NCI-H2029 (cell line): Measurements from ENCODE around the gene MRPS23.

ENCODE experiments used
- DNase-seq: peaks from one replicate; lab custom pipeline; 2025; lab: John Stamatoyannopoulos, UW

The MRPS23 gene

GRCh38 chr17:57849874-57850754, at the start of gene MRPS23:
Gene MRPS23, minus strand, starts transcription at chr17:57850044. Its CDS starts 34 bp downstream, at chr17:57850010.
- DNase-seq = peak; percentile 98

- no peak for DNase-seq
Observed at GRCh38 chr17:57899391-57899790, 49.5 kb upstream of the MRPS23 start.

- DNase-seq = no peak
Observed at GRCh38 chr17:57898487-57899311, 48.9 kb upstream of the MRPS23 start.

- peak; percentile 65 for DNase-seq
Observed at GRCh38 chr17:57895382-57896060, 45.7 kb upstream of the MRPS23 start.

GRCh38 chr17:57894848-57895247, 45.0 kb upstream of the MRPS23 start:
- no peak for DNase-seq

GRCh38 chr17:57892820-57893595, 43.2 kb upstream of the MRPS23 start:
- DNase-seq = peak; percentile 94

- DNase-seq = peak; percentile 73
Observed at GRCh38 chr17:57892146-57892819, 42.4 kb upstream of the MRPS23 start.

GRCh38 chr17:57890857-57891232, 41.0 kb upstream of the MRPS23 start:
- no peak for DNase-seq

GRCh38 chr17:57889892-57890856, 40.3 kb upstream of the MRPS23 start:
- DNase-seq = peak; percentile 56

- DNase-seq = no peak
Observed at GRCh38 chr17:57889252-57889651, 39.4 kb upstream of the MRPS23 start.

- no peak for DNase-seq
Observed at GRCh38 chr17:57888311-57889216, 38.7 kb upstream of the MRPS23 start.

- no peak for DNase-seq
Observed at GRCh38 chr17:57887161-57887560, 37.3 kb upstream of the MRPS23 start.

GRCh38 chr17:57886020-57886419, 36.2 kb upstream of the MRPS23 start:
- DNase-seq = no peak

GRCh38 chr17:57885148-57885915, 35.5 kb upstream of the MRPS23 start:
- no peak for DNase-seq

GRCh38 chr17:57881783-57882351, 32.0 kb upstream of the MRPS23 start:
- no peak for DNase-seq

GRCh38 chr17:57881143-57881542, 31.3 kb upstream of the MRPS23 start:
- DNase-seq = no peak

- no peak for DNase-seq
Observed at GRCh38 chr17:57880086-57880456, 30.2 kb upstream of the MRPS23 start.
